ENCODE measurements around the gene GPR180.

The GPR180 gene

DNA sequence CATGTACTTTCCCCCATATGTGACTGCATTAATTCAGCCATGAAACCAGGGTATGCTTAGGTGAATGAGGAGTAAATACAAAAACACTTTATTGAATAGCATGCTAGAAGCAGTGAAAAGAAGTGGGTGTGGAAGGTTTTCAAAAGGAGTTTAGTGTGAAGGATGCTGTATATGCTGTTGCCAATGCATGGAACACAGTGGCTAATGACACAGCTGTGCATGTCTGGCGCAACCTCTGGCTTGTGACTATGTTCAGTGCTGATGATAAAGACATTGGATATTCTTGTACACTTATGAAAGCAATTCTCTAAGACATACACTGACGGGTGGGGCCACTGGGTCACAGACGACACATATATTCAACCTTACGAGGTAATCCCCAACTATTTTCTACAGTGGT, 55.5 kb downstream of the GPR180 start:
- no peak for DNase-seq

DNA sequence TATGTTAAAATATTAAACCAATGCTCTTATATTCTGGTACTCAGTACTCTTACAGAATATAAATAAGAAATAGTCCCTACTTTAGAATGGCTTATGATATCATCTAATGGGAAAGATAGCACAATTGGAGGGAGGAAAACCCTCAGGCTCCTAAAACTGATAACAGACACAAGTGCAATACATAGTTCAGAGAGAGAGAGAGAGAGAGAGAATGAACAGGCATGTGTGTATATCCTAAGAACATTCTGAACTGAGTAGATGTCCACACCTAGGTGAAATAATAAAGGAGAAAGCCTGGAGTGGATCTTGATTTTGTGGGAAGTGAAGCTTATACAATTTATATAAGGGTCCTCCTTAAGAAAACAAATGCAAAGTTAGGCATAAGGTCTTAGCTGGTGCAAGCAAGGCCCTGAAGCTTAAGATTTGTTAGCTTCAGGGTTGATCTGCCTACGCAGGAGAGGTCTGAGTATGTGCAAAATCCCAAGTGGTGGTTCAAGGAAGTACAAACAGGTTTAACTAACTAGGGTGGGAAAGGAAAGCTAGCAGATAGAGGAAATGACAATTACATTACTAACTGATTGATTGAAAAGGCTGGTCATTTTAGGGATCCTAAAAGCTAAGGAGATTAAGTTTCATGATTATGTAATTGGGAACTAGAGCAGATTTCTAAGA, 57.4 kb downstream of the GPR180 start:
- DNase-seq = peak; percentile 66

DNA sequence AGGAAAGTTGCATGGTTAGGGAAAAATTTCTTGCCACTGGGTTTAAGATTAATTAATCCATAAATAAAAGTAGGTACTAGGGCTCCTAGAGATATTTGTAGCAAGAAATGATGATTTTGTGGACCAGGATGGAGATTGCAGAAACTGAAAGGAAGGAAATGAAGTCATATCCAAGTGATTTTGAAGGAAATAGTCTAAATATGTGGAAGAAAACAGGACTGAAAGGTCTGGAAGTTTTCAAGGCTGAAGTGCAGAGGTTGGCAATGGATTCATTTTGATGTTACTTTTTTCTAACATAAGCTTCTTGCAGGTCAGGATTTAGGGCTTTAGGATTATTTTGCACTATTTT, 57.9 kb downstream of the GPR180 start:
- no peak for DNase-seq

DNA sequence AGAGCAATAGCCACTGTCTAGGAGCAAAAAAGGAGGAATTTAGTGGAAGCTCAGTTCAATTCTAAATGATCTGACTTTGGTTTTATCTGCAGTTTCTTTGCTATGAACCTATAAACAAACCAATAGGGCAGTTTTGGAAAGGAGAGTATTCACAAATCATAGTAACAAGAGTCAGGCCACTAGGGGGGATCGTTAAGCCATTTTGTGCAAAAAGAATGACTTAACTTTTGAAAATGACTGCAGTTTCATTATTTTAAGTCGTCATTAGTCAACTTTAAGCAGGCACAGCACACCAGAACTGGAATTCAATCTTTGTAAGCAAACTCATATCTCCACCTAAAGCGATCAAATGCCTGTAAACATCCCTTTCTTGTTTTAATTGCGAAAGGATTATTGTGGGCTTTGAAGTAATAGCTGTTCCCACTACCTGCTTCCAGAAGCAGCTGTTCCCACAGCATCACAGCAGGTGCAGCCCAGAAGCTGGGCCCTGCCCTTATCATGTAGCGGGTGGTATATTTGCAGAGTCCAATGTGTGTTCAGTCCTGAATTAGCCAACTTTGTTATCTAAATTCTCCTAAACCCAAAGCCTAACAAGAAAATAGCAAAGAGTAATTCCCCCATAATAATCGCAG, 59.2 kb downstream of the GPR180 start:
- DNase-seq = peak; percentile 91

DNA sequence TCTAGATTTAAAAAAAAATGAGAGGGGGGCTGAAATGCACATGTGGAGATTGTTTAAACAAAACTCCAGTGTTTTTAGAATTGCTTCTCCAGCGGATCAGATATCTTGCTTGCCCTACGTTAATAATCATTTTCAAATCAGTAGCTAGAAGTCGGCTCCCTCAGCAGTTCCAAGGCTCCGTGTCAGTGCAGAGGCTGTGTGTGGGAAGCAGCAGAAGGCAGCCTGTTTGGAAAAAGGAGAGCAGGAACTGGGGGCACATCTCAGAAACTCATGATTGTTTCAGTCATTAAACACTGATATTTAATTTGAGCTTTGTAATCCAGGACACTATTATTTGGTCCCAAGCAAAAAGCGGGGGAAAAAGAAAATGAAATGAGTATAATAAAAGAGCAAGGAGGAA, 59.7 kb downstream of the GPR180 start:
- peak; percentile 56 for DNase-seq

DNA sequence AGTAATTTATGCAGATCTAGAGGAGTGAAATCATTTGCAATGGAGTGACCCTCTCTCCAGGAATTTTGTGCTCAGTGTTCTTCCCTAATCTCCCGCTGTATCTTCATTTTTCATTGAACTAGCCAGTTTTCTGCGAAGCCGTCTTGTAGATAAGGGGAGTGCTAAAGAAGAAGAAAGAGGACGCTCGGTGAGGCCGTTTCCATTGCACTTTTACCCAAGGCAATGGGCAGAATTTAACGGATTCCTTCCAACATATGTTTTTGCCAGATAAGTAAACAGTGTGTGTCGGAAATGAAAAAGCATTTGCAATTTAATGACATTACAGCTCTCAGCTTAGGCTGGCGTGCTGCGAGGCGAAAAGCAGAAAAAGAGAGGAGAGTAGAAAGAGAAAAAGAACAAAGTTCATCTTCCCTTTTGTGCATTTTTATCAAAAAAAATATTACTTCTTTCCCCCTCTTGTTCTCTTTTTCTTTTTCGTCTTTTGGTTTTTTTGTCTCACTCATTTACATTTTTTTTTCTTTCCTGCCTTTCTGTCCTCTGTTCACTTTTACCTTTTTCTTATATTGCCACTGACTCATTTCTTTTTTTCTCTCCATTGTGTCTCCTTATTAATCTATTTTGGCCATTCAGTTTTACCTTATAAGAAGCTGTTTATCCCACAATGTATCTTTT, 60.8 kb downstream of the GPR180 start:
- peak; percentile 97 for DNase-seq

DNA sequence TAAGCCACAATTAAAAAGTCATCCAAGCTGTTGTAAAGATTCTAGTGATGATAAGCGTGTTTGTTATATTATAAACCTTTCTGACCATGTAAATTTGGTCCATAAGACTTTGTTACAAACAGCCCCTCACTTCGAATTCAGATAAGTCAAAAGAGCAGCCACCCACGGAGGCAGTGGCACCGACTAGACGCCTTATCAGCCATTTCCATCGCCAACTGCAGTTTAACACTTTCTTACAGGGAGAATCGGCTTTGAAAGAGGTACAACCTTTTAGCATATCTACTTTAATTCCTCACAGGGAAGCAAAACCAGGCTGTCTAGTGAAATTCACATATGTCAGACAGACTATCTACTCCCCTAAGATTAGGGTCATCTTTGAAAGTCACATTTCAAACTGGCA, 63.2 kb downstream of the GPR180 start:
- peak; percentile 75 for DNase-seq

DNA sequence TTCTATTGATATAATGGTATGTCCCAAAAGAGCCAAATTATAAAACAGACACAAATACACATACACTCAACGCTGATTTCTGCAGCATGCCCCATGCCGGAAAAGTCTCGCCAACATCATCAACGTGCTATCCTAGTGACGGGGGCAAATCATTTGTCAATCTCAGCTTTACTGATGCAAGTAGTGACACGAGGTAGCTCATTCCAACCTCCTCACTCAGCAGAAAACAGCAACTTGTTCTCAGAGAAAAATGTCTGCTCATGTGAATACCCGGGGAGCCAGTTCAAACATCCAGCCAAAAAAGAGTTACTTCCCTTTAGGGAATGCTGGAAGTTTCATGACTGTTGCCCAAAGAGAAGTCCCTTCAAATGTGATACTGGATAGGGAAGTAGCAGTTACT, 64.4 kb downstream of the GPR180 start:
- DNase-seq = peak; percentile 29

DNA sequence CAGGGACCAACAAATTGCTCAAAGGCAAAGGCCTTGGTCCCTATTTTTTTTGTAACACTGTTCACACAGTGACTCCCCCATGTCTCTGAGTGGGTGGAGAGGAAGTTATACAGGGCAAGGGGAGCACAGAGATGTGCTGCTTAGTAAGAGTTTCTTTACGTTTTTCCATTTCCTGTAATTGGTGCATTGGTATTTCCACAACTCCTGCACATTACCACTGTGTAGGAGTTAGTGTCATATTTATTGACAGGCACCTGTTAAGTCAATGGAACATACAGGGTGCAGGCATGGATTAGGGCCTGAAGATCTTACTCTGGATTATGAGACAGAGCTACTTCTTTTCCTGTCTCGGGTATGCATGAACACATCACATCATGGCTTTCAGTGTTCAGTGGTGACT, 65.5 kb downstream of the GPR180 start:
- no peak for DNase-seq

DNA sequence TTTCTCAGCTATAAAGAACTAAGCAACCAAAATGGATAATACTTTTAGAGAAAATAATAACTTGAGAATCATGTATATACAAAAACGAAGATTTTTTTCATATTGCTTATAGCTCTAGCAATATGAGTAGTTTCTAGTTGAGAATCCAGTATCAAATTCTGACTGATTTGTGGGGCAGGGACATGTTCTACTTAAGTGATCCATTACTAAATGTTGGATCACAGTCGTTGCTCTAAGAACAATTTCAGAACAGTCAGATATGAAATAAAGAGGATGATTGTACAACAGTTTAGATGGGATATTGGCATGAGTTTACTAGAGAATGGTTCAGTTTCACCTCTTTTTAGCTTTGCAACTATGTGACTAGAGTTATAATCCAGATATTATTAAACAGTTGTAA, 70.7 kb downstream of the GPR180 start:
- DNase-seq = no peak

DNA sequence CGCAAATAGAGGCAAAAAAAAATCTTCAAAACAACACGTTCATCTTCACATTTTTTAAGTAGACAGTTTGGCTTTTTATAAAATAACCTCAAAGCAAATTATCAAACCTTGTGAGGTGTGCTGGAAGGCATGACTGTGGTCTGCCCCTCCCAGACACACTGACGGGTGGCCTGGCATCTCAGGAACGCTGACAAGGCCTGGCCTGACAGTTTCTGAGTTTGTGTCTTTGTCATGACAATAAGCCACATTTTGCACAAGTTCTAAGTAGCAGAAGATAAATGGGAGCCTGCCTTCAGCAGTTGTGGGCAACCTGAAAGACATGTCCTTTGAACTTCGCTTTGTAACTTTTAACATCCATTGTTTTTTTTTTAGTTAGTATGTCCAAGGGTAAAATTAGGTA, 72.2 kb downstream of the GPR180 start:
- peak; percentile 58 for DNase-seq

DNA sequence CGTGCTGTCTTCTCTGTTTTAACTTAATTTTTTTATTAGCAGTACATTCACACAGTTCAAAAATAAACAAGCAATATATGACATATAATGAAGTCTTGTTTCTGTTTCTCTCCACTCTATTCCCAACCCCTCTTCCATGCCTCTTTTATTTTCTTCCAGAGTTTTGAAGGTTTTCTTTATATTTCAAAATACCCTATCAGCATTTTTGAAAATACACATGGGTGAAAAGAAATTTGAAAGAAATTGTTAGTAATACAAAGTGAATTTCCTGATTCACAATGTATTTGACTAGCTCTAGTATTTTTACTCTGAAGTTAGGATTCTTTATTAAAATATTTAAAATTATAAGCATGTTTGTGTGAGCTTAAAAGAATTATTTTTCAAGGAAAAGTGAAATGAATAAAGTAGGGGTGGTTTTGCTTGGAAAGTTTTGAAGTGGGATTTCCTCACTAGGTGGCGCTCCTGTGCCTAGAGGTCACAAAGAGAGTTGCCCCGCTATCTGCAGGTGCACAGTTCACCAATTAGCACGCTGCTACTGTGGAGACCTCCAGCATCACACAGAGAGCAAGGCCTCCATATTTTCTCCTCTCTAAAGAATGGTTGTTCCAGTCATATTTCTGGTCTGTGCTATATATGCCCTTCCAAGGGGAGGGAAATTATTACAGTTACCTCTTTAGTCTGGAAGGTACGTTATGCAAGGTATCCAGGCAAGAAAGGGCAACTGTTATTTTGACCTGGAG, 73.1 kb downstream of the GPR180 start:
- DNase-seq = peak; percentile 87

DNA sequence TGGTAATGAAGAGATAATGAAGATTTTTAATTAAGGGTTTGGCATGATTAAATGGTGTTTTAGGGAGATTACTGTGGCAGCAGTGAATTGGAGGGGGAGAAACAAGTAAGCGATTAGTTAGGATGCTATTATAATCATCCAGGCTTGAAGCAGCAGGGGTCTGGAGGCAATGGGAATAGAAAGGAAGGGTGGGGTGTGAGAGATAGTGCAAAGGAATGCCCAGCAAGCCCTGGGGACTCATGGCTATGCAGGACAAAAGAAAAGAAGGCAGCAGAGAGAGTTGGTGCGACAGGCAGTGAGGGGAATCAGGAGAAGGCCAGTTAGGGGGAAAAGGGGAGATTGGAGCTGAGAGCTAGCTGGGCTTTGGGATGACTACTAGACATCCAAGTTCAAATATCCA, 76.1 kb downstream of the GPR180 start:
- no peak for DNase-seq

DNA sequence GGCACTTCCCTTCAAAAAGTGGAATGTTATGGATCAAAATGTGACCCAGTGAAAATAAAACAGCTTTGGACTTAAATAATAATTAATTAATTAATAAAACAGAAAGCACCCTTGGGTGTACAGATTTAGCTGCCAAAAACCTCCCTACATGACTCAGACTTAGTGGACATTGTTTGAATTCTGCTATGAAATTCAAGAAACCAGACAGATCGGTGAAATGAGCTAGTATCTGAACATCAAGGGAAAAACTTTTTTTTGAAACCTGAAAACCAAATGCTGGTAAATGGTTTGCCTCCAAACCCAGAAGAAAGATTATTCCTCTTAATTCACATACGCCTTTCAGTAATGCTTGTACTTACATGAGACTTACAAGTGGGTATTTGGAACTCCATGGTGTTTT, 77.2 kb downstream of the GPR180 start:
- no peak for DNase-seq

DNA sequence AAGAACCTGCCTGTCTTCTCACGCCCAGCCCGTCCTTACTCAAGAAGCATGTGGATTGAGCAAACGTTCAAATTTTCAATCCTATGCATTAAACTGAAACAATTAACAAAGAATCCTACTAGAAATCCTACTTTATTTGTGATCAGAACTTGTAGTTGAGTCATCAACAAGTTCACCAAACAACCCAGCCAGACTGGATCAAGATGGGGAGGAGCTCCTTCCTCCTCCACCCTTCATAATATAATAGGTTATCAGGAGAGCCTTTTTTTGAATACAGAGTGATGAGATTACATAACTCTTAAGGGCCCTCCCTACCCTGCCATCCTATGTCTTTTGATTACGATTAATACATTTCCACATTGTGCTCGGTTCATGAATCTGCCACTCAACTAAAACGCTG, 78.0 kb downstream of the GPR180 start:
- DNase-seq = peak; percentile 48

DNA sequence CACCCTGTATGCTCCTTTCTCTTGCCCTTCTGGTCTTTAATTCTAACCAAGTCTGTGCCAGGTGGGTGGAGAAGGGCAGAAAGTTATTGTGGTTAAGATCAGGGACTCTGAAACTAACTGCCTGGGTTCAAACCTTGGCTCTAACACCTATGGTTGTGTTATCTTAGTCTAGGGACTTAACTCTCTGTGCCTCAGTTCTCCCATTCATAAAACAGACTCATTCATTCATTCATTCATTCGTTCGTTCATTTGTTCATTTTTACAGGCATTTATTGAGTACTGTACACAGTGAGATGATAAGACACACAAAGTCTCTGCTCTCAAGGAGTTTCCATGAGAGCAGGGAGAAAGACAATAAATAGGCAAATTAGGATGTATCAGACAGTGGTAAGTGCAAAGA, 80.6 kb downstream of the GPR180 start:
- no peak for DNase-seq

DNA sequence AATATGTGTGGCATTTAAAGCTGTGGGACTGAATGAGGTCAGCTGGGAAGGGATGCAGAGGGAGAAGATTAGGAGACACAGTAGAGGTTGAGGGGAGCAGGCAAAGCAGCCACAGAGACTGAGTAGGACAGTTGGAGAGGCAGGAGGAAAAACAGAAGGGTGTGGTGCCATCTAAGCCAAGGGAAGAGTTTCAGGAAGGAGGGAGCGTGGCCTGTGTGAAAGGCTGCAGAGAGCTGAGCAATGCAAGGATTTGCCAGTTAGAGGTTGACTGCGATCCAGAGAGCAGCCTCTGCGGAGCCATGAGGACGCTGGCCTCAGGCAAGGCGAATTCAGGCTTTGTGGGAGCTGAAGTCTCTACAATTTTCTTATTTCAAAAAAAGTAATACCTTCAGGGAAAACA, 81.8 kb downstream of the GPR180 start:
- no peak for DNase-seq
